ENCODE data around the gene GC. TPM values are rescaled to one million over a fixed set of nuclear protein-coding genes. Genes with fewer than 3 reads are reported as not detected.
A peak's percentile ranks its signal among the peaks of the same experiment; 100 is the strongest.

GC gene
- total RNA-seq, 1 experiment from 2014 or later = 1.9 TPM

DNA sequence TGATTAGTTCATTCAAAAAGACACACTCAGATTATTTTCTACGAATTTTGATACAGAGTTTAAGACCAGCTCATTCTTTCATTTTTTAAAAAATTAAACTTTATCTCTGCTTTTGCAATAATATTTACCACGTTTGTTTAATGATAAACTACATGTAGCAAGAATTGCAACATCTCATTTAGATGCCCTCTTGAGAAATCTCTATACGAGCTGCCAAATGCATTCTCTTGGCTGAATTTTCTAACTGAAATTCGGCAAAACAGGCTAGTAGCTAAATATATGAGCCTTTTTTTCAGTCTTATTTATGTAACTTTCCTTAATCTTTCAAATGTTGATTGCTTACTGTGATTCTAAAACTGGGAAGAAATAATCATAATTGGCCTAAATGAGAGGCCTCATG is 2.1 kb upstream of the GC start:
- TF ChIP-seq ZNF232 (CRISPR knock-in tag; IDR thresholded peaks at IDR 0.05) = no peak
- Mint-ChIP-seq H3K4me3 (no peak overlapping the region), H3K4me1 (peaks cover 7% of the 10 kb centered on the region)

DNA sequence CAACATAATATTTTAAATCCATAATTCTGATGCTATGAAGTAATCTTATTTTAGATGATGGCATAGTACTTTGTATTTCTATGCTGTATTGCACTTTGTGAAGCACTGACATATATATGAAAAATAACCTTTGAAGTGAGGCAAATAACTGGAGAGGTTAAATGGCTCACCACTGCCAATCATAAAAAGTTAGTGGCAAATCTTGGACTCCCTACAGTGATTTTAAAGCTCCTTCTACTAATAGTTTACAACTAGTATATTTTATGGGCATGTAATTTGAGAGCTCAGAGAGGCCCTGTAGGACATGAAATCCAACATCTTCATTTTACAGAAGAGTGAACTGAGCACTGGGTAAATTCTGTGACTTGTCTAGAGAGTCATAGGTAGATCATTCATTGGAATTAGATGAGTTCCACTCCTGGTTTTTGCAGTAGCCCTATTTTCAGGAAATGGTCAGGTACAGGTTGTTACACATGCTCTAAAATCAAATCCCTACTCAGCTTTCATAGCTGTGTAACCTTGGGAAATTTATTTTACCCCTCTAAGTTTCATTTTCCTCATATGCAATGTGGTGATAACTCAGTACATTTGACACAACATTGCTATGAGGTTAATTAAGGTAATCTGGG is 804 bp upstream of the GC start:
- Mint-ChIP-seq H3K27ac (no peak overlapping the region), H3K4me3 (no peak overlapping the region), H3K27me3 (ENCODE audit: low read depth) (no peaks in the 10 kb centered on the region), H3K9me3 (peaks cover 5% of the 10 kb centered on the region; the same call in 1 of the 2 replicates), H3K4me1 (peaks cover 7% of the 10 kb centered on the region), H3K36me3 (peaks cover 9% of the 10 kb centered on the region; the same call in 1 of the 2 replicates)
- POLR2A ChIA-PET = no interaction called here
- ATAC-seq = no peak
- no peak for DNase-seq (ENCODE audit: low spot score)
- TF ChIP-seq, protein P1, sequence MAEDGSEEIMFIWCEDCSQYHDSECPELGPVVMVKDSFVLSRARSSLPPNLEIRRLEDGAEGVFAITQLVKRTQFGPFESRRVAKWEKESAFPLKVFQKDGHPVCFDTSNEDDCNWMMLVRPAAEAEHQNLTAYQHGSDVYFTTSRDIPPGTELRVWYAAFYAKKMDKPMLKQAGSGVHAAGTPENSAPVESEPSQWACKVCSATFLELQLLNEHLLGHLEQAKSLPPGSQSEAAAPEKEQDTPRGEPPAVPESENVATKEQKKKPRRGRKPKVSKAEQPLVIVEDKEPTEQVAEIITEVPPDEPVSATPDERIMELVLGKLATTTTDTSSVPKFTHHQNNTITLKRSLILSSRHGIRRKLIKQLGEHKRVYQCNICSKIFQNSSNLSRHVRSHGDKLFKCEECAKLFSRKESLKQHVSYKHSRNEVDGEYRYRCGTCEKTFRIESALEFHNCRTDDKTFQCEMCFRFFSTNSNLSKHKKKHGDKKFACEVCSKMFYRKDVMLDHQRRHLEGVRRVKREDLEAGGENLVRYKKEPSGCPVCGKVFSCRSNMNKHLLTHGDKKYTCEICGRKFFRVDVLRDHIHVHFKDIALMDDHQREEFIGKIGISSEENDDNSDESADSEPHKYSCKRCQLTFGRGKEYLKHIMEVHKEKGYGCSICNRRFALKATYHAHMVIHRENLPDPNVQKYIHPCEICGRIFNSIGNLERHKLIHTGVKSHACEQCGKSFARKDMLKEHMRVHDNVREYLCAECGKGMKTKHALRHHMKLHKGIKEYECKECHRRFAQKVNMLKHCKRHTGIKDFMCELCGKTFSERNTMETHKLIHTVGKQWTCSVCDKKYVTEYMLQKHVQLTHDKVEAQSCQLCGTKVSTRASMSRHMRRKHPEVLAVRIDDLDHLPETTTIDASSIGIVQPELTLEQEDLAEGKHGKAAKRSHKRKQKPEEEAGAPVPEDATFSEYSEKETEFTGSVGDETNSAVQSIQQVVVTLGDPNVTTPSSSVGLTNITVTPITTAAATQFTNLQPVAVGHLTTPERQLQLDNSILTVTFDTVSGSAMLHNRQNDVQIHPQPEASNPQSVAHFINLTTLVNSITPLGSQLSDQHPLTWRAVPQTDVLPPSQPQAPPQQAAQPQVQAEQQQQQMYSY (CRISPR knock-in tag; IDR thresholded peaks at IDR 0.05) = peak; percentile 62; the same call in 1 of the 2 replicates
- no peak for TF ChIP-seq IRF2 (CRISPR knock-in tag; IDR thresholded peaks at IDR 0.05; ENCODE audit: borderline replicate concordance, low read depth)
- TF ChIP-seq, protein P2, sequence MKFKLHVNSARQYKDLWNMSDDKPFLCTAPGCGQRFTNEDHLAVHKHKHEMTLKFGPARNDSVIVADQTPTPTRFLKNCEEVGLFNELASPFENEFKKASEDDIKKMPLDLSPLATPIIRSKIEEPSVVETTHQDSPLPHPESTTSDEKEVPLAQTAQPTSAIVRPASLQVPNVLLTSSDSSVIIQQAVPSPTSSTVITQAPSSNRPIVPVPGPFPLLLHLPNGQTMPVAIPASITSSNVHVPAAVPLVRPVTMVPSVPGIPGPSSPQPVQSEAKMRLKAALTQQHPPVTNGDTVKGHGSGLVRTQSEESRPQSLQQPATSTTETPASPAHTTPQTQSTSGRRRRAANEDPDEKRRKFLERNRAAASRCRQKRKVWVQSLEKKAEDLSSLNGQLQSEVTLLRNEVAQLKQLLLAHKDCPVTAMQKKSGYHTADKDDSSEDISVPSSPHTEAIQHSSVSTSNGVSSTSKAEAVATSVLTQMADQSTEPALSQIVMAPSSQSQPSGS (CRISPR knock-in tag; IDR thresholded peaks at IDR 0.05; ENCODE audit: borderline replicate concordance, low read depth) = no peak
- CTCF ChIA-PET = no interaction called here

More for the DNA sequence above, 2.1 kb upstream of the GC start:
- H3K36me3 Mint-ChIP-seq = peaks cover under 1% of the 10 kb centered on the region; the same call in 1 of the 2 replicates
- H3K27ac Mint-ChIP-seq = no peak overlapping the region
- POLR2A ChIA-PET = no interaction called here
- CTCF ChIA-PET = interaction anchor here (1.0 kb wide), 1 partner anchor 13 kb away, joined by 4 read pairs; no protein-coding TSS in a partner anchor
- ATAC-seq = no peak
- DNase-seq (ENCODE audit: low spot score) = no peak
- H3K9me3 Mint-ChIP-seq = peaks cover under 1% of the 10 kb centered on the region; the same call in 1 of the 2 replicates
- no peaks in the 10 kb centered on the region for H3K27me3 Mint-ChIP-seq (ENCODE audit: low read depth)

DNA sequence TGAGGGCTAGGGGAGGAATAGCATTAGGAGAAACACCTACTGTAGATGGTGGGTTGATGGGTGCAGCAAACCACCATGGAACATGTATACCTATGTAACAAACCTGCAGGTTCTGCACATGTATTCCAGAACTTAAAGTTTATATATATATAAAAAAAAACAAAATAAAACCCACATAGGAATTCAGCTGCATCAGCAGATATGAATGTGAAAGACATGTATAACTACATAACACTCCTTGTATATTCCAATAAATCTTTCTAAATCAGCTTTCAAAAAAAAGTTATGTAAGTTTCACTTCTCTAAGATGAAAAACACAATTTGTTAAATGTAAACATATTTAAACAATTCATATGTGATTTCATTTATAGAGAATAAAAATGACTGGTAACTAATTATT is 6.0 kb downstream of the GC start:
- peaks cover 9% of the 10 kb centered on the region; the same call in 1 of the 2 replicates for H3K36me3 Mint-ChIP-seq
- no peak for DNase-seq (ENCODE audit: low spot score)
- ATAC-seq = no peak
- H3K27me3 Mint-ChIP-seq (ENCODE audit: low read depth) = no peaks in the 10 kb centered on the region
- POLR2A ChIA-PET = no interaction called here
- CTCF ChIA-PET = interaction anchor here (0.6 kb wide), 1 partner anchor 34 kb away, joined by 4 read pairs; no protein-coding TSS in a partner anchor
- peaks cover 14% of the 10 kb centered on the region for H3K4me1 Mint-ChIP-seq
- no peak overlapping the region for H3K4me3 Mint-ChIP-seq
- no peak overlapping the region for H3K27ac Mint-ChIP-seq
- peaks cover 5% of the 10 kb centered on the region; the same call in 1 of the 2 replicates for H3K9me3 Mint-ChIP-seq
- TF ChIP-seq FOXP1 (CRISPR knock-in tag; IDR thresholded peaks at IDR 0.05; ENCODE audit: borderline replicate concordance) (no peak), GTF2I (CRISPR knock-in tag; conservative IDR thresholded peaks at IDR 0.05) (no peak), TEAD1 (CRISPR knock-in tag; IDR thresholded peaks at IDR 0.05) (no peak), ZBTB21 (CRISPR knock-in tag; IDR thresholded peaks at IDR 0.05; ENCODE audit: borderline replicate concordance) (no peak), PRRX2 (CRISPR knock-in tag; IDR thresholded peaks at IDR 0.05) (no peak), JUN (CRISPR knock-in tag; IDR thresholded peaks at IDR 0.05) (no peak), ZNF416 (CRISPR knock-in tag; IDR thresholded peaks at IDR 0.05) (no peak), KAT7 (CRISPR knock-in tag; IDR thresholded peaks at IDR 0.05; ENCODE audit: borderline replicate concordance) (no peak), ZNF232 (CRISPR knock-in tag; IDR thresholded peaks at IDR 0.05) (no peak), MXD4 (CRISPR knock-in tag; IDR thresholded peaks at IDR 0.05; ENCODE audit: borderline replicate concordance) (no peak), GRHL2 (CRISPR knock-in tag; IDR thresholded peaks at IDR 0.05; ENCODE audit: insufficient replicate concordance, severe bottlenecking) (no peak), ESRRA (CRISPR knock-in tag; IDR thresholded peaks at IDR 0.05; ENCODE audit: borderline replicate concordance) (no peak)
- TF ChIP-seq, protein P3, sequence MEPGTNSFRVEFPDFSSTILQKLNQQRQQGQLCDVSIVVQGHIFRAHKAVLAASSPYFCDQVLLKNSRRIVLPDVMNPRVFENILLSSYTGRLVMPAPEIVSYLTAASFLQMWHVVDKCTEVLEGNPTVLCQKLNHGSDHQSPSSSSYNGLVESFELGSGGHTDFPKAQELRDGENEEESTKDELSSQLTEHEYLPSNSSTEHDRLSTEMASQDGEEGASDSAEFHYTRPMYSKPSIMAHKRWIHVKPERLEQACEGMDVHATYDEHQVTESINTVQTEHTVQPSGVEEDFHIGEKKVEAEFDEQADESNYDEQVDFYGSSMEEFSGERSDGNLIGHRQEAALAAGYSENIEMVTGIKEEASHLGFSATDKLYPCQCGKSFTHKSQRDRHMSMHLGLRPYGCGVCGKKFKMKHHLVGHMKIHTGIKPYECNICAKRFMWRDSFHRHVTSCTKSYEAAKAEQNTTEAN (CRISPR knock-in tag; IDR thresholded peaks at IDR 0.05) = no peak
- TF ChIP-seq, protein P4, sequence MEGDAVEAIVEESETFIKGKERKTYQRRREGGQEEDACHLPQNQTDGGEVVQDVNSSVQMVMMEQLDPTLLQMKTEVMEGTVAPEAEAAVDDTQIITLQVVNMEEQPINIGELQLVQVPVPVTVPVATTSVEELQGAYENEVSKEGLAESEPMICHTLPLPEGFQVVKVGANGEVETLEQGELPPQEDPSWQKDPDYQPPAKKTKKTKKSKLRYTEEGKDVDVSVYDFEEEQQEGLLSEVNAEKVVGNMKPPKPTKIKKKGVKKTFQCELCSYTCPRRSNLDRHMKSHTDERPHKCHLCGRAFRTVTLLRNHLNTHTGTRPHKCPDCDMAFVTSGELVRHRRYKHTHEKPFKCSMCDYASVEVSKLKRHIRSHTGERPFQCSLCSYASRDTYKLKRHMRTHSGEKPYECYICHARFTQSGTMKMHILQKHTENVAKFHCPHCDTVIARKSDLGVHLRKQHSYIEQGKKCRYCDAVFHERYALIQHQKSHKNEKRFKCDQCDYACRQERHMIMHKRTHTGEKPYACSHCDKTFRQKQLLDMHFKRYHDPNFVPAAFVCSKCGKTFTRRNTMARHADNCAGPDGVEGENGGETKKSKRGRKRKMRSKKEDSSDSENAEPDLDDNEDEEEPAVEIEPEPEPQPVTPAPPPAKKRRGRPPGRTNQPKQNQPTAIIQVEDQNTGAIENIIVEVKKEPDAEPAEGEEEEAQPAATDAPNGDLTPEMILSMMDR (IDR thresholded peaks at IDR 0.05) = no peak
- TF ChIP-seq, protein P5, sequence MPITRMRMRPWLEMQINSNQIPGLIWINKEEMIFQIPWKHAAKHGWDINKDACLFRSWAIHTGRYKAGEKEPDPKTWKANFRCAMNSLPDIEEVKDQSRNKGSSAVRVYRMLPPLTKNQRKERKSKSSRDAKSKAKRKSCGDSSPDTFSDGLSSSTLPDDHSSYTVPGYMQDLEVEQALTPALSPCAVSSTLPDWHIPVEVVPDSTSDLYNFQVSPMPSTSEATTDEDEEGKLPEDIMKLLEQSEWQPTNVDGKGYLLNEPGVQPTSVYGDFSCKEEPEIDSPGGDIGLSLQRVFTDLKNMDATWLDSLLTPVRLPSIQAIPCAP (CRISPR knock-in tag; IDR thresholded peaks at IDR 0.05) = no peak
- TF ChIP-seq, protein P6, sequence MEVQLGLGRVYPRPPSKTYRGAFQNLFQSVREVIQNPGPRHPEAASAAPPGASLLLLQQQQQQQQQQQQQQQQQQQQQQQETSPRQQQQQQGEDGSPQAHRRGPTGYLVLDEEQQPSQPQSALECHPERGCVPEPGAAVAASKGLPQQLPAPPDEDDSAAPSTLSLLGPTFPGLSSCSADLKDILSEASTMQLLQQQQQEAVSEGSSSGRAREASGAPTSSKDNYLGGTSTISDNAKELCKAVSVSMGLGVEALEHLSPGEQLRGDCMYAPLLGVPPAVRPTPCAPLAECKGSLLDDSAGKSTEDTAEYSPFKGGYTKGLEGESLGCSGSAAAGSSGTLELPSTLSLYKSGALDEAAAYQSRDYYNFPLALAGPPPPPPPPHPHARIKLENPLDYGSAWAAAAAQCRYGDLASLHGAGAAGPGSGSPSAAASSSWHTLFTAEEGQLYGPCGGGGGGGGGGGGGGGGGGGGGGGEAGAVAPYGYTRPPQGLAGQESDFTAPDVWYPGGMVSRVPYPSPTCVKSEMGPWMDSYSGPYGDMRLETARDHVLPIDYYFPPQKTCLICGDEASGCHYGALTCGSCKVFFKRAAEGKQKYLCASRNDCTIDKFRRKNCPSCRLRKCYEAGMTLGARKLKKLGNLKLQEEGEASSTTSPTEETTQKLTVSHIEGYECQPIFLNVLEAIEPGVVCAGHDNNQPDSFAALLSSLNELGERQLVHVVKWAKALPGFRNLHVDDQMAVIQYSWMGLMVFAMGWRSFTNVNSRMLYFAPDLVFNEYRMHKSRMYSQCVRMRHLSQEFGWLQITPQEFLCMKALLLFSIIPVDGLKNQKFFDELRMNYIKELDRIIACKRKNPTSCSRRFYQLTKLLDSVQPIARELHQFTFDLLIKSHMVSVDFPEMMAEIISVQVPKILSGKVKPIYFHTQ (CRISPR knock-in tag; IDR thresholded peaks at IDR 0.05) = no peak

Measured in WTC11 (cell line).